ENCODE data around the gene FGF6.

FGF6 gene

DNA sequence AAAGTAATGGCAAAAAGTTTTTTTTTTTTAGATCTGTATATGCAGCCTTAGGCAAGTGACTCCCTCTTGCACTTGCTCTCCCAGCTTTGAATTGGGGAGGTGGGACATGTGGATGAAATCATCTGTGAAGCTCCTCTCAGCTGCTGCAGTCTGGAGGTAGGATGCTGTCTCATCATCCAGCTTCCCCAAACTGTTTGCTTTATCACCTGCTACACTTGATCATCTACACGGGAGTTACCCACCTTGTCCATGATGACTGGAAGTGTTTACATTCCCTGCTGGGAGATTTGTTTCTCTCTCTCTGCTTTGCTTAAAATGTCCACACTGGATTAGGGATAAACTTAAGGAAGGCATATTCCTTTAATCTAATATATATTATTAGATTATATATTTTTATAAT, 57.6 kb downstream of the FGF6 start:
- TF ChIP-seq USF1 (IDR thresholded peaks at IDR 0.05) (no peak), RAD21 (IDR thresholded peaks at IDR 0.05; ENCODE audit: low read depth) (no peak), CEBPB (IDR thresholded peaks at IDR 0.05) (no peak), EGR1 (IDR thresholded peaks at IDR 0.05) (no peak), CREB1 (IDR thresholded peaks at IDR 0.05; ENCODE audit: low read depth) (no peak), FOXM1 (IDR thresholded peaks at IDR 0.05; ENCODE audit: borderline replicate concordance, low read depth) (no peak), TCF12 (IDR thresholded peaks at IDR 0.05; ENCODE audit: low read depth) (no peak), YY1 (IDR thresholded peaks at IDR 0.05; ENCODE audit: low read depth) (no peak), TEAD4 (IDR thresholded peaks at IDR 0.05) (no peak)
- TF ChIP-seq, protein P1, sequence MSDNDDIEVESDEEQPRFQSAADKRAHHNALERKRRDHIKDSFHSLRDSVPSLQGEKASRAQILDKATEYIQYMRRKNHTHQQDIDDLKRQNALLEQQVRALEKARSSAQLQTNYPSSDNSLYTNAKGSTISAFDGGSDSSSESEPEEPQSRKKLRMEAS (IDR thresholded peaks at IDR 0.05), result no peak
- TF ChIP-seq, protein P2, sequence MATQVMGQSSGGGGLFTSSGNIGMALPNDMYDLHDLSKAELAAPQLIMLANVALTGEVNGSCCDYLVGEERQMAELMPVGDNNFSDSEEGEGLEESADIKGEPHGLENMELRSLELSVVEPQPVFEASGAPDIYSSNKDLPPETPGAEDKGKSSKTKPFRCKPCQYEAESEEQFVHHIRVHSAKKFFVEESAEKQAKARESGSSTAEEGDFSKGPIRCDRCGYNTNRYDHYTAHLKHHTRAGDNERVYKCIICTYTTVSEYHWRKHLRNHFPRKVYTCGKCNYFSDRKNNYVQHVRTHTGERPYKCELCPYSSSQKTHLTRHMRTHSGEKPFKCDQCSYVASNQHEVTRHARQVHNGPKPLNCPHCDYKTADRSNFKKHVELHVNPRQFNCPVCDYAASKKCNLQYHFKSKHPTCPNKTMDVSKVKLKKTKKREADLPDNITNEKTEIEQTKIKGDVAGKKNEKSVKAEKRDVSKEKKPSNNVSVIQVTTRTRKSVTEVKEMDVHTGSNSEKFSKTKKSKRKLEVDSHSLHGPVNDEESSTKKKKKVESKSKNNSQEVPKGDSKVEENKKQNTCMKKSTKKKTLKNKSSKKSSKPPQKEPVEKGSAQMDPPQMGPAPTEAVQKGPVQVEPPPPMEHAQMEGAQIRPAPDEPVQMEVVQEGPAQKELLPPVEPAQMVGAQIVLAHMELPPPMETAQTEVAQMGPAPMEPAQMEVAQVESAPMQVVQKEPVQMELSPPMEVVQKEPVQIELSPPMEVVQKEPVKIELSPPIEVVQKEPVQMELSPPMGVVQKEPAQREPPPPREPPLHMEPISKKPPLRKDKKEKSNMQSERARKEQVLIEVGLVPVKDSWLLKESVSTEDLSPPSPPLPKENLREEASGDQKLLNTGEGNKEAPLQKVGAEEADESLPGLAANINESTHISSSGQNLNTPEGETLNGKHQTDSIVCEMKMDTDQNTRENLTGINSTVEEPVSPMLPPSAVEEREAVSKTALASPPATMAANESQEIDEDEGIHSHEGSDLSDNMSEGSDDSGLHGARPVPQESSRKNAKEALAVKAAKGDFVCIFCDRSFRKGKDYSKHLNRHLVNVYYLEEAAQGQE (IDR thresholded peaks at IDR 0.05; ENCODE audit: low read depth), result no peak

GRCh38 chr12:4387607-4388006, 58.0 kb downstream of the FGF6 start:
- TF ChIP-seq EP300 (IDR thresholded peaks at IDR 0.05; ENCODE audit: borderline replicate concordance) (no peak), ZBTB7A (IDR thresholded peaks at IDR 0.05; ENCODE audit: low read depth) (no peak), FOXM1 (IDR thresholded peaks at IDR 0.05; ENCODE audit: borderline replicate concordance, low read depth) (no peak), TEAD4 (IDR thresholded peaks at IDR 0.05) (no peak), CEBPB (IDR thresholded peaks at IDR 0.05) (no peak), RAD21 (IDR thresholded peaks at IDR 0.05; ENCODE audit: low read depth) (no peak), NFIC (IDR thresholded peaks at IDR 0.05) (no peak)
- TF ChIP-seq, protein P1 (IDR thresholded peaks at IDR 0.05), result no peak

DNA sequence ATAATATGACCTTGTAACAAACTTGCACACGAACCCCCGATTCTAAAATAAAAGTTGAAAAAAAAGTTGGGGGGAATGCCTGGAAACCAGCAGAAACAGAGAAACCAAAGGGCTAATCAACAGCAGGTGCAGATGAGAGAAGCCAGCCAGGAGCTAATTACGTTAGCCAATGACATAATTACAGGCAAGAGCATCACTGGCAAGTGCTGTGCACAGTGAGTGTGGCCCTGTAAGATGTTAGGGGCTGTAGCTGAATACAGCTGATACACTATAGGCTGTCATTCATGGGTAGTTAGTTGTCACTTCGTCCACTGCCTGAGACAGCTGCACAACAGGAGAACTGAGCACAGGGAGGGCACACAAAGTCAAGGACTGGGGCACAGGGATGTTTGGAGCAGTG, 58.8 kb downstream of the FGF6 start:
- TF ChIP-seq NFIC (IDR thresholded peaks at IDR 0.05) (no peak), FOXM1 (IDR thresholded peaks at IDR 0.05; ENCODE audit: borderline replicate concordance, low read depth) (no peak), EGR1 (IDR thresholded peaks at IDR 0.05) (no peak), USF1 (IDR thresholded peaks at IDR 0.05) (no peak), TEAD4 (IDR thresholded peaks at IDR 0.05) (no peak), YY1 (IDR thresholded peaks at IDR 0.05; ENCODE audit: low read depth) (no peak), TAF1 (IDR thresholded peaks at IDR 0.05; ENCODE audit: low read depth) (no peak)
- TF ChIP-seq, protein P1 (IDR thresholded peaks at IDR 0.05), result no peak

Measured in Ishikawa (cell line).